GM12873 (cell line): Measurements from ENCODE around the gene SLC4A5.

Experiments used
- CTCF ChIP-seq: IDR thresholded peaks from 2 replicates; pipeline ENCODE4 v1.5.1; 2012; ENCODE audit warnings: low read depth, mild to moderate bottlenecking, moderate library complexity, low read length, control low read depth; ENCODE audit not compliant: insufficient read depth; ENCODE audit errors: missing control alignments

SLC4A5 gene

GRCh38 chr2:74312913-74313312, 30.3 kb downstream of the SLC4A5 start:
- no peak for TF ChIP-seq CTCF

DNA sequence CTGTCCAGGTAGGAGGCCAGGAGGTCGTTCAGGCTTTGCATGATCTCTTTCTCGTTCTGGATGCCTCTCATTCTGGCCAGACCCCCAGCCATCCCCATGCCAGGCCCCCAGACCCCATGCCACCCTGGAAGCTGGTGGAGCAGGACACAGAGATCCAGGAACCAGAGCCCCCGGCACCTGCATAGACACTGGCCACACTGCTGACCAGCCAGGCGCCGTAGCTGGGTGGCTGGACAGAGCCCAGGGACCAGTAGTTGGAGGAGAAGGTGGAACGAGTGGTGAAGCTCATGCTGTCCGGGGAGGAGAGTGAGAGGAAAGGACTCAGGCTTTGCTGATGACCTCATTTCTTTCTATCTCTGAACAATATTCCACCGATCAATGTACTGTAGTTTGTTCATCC, 35.5 kb downstream of the SLC4A5 start:
- TF ChIP-seq CTCF = no peak

- TF ChIP-seq CTCF = no peak
These were observed 38.7 kb downstream of the SLC4A5 start for GRCh38 chr2:74304332-74305148.

DNA sequence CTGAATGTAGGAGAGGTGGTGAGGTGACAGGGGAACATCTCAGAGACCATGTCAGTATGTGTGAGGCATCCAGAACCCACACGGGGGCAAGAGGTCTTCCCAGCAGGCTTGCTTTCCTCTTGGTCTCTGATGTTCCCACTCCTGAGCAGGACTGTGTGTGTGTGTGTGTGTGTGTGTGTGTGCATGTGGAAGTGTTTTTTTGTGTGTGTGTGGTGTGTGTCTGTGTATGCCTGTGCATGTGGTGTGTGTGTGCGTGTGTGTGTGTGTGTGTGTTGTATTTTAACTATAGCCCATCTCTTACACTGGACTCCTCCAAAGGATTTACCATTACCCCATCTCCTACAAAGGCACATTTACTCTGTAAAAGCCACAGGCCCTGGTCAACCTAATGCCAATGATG, 40.4 kb downstream of the SLC4A5 start:
- TF ChIP-seq CTCF = no peak

GRCh38 chr2:74301262-74301661, 42.0 kb downstream of the SLC4A5 start:
- no peak for TF ChIP-seq CTCF

GRCh38 chr2:74300506-74300905, 42.7 kb downstream of the SLC4A5 start:
- TF ChIP-seq CTCF = no peak

DNA sequence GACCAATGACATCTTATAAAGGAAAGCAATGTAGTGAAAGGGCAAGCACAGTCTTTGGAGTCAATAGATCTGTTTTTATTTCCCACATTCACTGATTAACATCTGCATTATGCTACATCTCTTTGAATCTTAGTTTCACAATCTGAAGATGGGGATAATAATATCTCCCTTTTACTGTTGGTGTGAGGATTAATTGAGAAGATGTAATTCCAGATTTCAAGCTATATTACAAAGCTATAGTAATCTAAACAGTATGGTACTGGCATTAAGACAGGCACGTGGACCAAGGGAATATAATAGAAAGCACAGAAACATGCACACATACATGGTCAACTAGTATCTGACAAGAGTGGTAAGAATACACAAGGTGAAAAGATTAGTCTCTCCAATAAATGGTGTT, 45.3 kb downstream of the SLC4A5 start:
- TF ChIP-seq CTCF = no peak
